Thoracic aorta (tissue), 2 donors: Measurements from ENCODE around the gene MSH4. TPM values are rescaled to one million over a fixed set of nuclear protein-coding genes. Genes with fewer than 3 reads are reported as not detected.
"Not testable (repeated sequence)": the region's sequence is repeated elsewhere in the genome, so short reads cannot be mapped to it uniquely, and the experiment has no call there.

ENCODE experiments used
- ATAC-seq: fragments of 150-250 bp; one replicate; pipeline ENCODE4 v1.8.0; 2017; ENCODE audit warnings: low read depth; ENCODE audit not compliant: insufficient number of reproducible peaks, low FRiP score
- DNase-seq: peaks from one replicate; pipeline ENCODE4 v3.0.0-alpha.2; 2020; ENCODE audit warnings: low spot score
- H3K27ac ChIP-seq, 2 donors: fragments of 200-600 bp; sonication (generic); 1 replicate in 1 of 2; 2 replicates in 1 of 2; pipeline ENCODE4 v1.5.1; 2016; ENCODE audit warnings: mild to moderate bottlenecking in 2 of 2, moderate library complexity in 2 of 2
- H3K27me3 ChIP-seq: fragments of 200-600 bp; sonication (generic); replicated peaks from 2 replicates; pipeline ENCODE4 v1.6.0; 2016; ENCODE audit warnings: mild to moderate bottlenecking; ENCODE audit not compliant: insufficient read depth
- H3K36me3 ChIP-seq: fragments of 200-600 bp; sonication (generic); one replicate; pipeline ENCODE4 v1.5.1; 2016
- H3K4me1 ChIP-seq, 2 donors: fragments of 200-600 bp; sonication (generic); 1 replicate in 1 of 2; 2 replicates in 1 of 2; pipeline versions ENCODE4 v1.5.1 to v1.6.0; 2016; ENCODE audit warnings: low read depth in 2 of 2, mild to moderate bottlenecking in 1 of 2; ENCODE audit not compliant: control insufficient read depth in 1 of 2
- H3K4me3 ChIP-seq: fragments of 200-600 bp; sonication (generic); 2 replicates; pipeline ENCODE4 v1.5.1; 2016; ENCODE audit warnings: mild to moderate bottlenecking
- H3K9me3 ChIP-seq: fragments of 200-600 bp; sonication (generic); 2 replicates; pipeline ENCODE4 v1.5.1; 2016
- total RNA-seq, 2 donors: library from RNA; depleted of rRNA; stranded (reverse); fragments of >200 nt; gene quantifications; one replicate each; pipeline versions ENCODE4 v1.1.0 to v1.2.3, GENCODE V29; 2016
- TF ChIP-seq, protein P1 (sequence below): fragments of 200-600 bp; sonication (generic); IDR thresholded peaks from one replicate; pipeline ENCODE4 v1.5.1; 2019; ENCODE audit warnings: antibody characterized with exemption

MSH4 gene
- total RNA-seq, 2 donors from 2014 or later = 0.27 to 0.28 TPM

DNA sequence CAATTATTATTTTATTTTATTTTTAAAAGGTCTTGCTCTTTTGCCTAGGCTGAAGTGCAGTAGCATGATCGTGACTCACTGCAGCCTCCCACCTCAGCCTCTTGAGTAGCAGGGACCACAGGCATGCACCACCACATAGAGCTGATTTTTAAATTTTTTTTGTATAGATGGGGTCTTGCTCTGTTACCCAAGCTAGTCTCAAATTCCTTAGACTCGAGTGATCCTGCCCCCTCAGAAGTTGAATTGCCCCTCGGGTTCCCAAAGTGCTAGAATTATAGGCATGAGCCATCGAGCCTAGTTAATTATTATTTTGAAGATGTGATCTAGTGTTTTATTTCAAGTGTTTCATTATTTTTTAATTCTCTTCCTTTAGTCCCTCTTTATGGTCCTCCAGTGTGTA, 12.2 kb downstream of the MSH4 start:
- Histone ChIP-seq H3K4me3 (no peak overlapping the region), H3K9me3 (no peaks in the 10 kb centered on the region), H3K27ac (no peak overlapping the region), H3K27me3 (no peaks in the 10 kb centered on the region), H3K4me1 (no peaks in the 10 kb centered on the region), H3K36me3 (no peaks in the 10 kb centered on the region)
- DNase-seq = no peak
- no peak for ATAC-seq
- TF ChIP-seq, protein P1, sequence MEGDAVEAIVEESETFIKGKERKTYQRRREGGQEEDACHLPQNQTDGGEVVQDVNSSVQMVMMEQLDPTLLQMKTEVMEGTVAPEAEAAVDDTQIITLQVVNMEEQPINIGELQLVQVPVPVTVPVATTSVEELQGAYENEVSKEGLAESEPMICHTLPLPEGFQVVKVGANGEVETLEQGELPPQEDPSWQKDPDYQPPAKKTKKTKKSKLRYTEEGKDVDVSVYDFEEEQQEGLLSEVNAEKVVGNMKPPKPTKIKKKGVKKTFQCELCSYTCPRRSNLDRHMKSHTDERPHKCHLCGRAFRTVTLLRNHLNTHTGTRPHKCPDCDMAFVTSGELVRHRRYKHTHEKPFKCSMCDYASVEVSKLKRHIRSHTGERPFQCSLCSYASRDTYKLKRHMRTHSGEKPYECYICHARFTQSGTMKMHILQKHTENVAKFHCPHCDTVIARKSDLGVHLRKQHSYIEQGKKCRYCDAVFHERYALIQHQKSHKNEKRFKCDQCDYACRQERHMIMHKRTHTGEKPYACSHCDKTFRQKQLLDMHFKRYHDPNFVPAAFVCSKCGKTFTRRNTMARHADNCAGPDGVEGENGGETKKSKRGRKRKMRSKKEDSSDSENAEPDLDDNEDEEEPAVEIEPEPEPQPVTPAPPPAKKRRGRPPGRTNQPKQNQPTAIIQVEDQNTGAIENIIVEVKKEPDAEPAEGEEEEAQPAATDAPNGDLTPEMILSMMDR = no peak

DNA sequence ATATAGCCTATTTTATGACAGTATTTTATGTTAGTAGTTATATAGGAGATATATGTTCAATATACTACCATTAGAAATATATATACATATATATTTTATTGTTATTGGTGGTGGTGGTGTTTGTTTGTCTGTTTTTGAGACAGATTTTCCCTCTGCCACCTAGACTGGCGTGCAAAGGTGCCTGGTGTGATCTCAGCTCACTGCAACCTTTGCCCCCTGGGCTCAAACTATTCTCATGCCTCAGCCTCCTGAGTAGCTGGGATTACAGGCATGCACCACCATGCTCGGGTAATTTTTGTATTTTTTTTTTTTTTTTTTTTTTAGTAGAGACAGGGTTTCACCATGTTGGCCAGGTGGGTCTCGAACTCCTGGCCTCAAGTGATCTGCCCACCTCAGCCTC, 13.4 kb downstream of the MSH4 start:
- not testable (repeated sequence) for H3K27ac ChIP-seq, H3K27me3 ChIP-seq, H3K36me3 ChIP-seq, H3K4me1 ChIP-seq, DNase-seq, ATAC-seq, H3K4me3 ChIP-seq, H3K9me3 ChIP-seq

DNA sequence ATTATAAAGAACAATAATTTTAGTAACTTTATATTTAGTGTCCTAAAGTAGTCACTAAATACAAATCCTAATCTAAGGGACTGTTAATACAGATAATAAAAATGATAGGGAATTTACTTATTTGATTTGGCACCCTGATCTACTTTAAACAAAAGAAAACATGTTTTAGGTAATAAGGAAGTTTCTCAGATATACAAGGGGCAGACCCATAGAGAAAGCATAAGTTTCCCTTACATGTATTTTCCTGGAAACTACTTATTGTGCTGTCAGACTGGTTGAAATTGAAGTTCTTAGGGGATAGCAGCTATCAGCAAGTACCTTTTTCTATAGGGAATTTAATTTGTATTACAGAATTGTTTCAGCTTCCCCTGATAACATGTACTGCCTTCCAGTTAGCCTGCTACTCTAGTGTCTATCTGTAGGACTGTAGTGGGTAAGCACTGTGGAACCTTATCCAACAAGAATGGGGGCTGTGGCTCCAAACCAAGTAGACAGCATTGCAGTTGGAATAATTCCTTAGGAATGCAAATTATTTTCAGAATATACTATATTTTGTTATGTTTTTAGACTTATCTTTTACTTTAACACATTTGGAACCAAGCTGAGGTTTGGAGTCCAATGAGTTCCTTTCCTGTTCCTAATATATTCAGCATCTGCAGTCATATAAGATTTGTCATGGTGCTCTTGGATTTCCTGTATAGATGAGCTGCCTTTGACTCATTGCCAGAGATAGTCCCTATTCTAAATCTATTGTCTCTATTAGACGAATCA, 14.7 kb downstream of the MSH4 start:
- no peaks in the 10 kb centered on the region for H3K27me3 ChIP-seq
- no peaks in the 10 kb centered on the region for H3K9me3 ChIP-seq
- ATAC-seq = no peak
- no peak overlapping the region for H3K4me3 ChIP-seq
- DNase-seq = no peak
- H3K36me3 ChIP-seq = no peaks in the 10 kb centered on the region
- TF ChIP-seq, protein P1 = no peak
- H3K4me1 ChIP-seq = no peaks in the 10 kb centered on the region
- no peak overlapping the region for H3K27ac ChIP-seq

DNA sequence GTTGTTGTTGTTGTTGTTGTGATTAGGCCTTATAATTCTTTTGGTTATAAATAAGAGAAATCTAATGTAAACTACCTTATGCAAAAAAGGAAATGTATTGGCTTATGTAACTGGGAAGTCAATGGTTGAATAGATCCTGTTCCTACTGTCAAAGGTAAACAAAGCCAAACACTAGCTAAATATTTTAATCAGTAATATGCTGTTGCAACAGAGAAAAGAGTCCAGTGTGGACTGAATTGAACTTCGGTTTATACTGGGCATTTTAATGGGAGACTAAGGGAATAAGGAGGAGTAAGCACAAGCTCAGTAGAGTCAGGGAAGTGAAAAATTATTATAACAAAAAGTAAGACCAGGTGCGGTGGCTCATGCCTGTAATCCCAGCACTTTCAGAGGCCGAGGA, 15.4 kb downstream of the MSH4 start:
- DNase-seq (no peak), ATAC-seq (no peak)
- Histone ChIP-seq H3K9me3 (no peaks in the 10 kb centered on the region), H3K27ac (no peak overlapping the region), H3K4me3 (no peak overlapping the region), H3K4me1 (no peaks in the 10 kb centered on the region), H3K27me3 (no peaks in the 10 kb centered on the region), H3K36me3 (no peaks in the 10 kb centered on the region)
- TF ChIP-seq, protein P1 = no peak

DNA sequence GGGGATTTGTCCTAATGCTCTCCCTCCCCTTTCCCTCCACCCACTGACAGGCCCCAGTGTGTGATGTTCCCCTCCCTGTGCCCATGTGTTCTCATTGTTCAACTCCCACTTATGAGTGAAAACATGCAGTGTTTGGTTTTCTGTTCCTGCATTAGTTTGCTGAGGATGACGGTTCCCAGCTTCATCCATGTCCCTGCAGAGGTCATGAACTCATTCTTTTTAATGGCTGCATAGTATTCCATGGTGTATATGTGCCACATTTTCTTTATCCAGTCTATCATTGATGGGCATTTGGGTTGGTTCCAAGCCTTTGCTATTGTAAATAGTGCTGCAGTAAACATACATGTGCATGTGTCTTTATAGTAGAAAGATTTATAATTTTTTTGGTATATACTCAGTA, 26.9 kb downstream of the MSH4 start:
- DNase-seq, H3K4me3 ChIP-seq, H3K27me3 ChIP-seq, H3K27ac ChIP-seq, H3K4me1 ChIP-seq, ATAC-seq, H3K9me3 ChIP-seq, H3K36me3 ChIP-seq: not testable (repeated sequence)

DNA sequence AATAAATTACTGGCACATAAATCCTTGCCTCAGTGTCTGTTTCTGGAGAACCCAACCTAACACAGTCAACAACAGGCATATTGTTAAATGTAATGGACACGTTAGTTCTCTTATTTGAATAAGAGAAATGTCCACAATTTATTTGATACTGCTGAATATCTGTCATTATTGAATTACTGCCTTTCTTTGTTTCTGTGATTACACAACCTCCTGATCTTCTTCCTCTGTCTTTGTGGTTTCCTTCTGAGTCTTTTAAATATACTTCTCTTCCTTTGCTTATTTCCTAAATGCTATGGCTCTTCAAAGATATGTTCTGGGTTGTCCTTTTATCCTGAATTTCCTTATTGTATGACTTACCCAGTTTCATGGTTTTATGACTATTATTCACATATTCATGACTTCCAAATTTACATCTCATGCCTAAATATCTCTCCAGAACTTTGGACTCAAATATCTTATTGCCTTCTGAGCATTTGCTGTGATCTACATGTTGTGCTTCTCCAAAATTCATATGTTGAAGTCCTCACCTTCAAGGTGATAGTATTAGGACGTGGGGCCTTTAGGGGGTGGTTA, 39.9 kb downstream of the MSH4 start:
- ATAC-seq (no peak), DNase-seq (no peak)
- no peaks in the 10 kb centered on the region for H3K27me3 ChIP-seq
- no peak overlapping the region for H3K4me3 ChIP-seq
- H3K4me1 ChIP-seq = no peaks in the 10 kb centered on the region
- no peaks in the 10 kb centered on the region for H3K36me3 ChIP-seq
- no peak overlapping the region for H3K27ac ChIP-seq
- no peaks in the 10 kb centered on the region for H3K9me3 ChIP-seq
- TF ChIP-seq, protein P1 = no peak
